IMR-90 (cell line): Measurements from ENCODE around the gene LIPH. TPM values are rescaled to one million over a fixed set of nuclear protein-coding genes. Genes with fewer than 3 reads are reported as not detected.

Experiments
- ATAC-seq: fragments of 200-7000 bp; cut with Tn5 transposase; 2 replicates; pipeline ENCODE4 v1.9.1; 2020; ENCODE audit warnings: low read depth, mild to moderate bottlenecking, moderate library complexity
- BruUV-seq: library from RNA; stranded (reverse); fragments of 400-500 nt; replicated peaks from 2 replicates; lab custom pipeline; 2021; lab: Mats Ljungman, UMichigan
- CTCF ChIA-PET: fragments of 300-600 bp; formaldehyde crosslinking; extraction: SDS; loops from one replicate; lab custom pipeline; 2021; ENCODE audit warnings: antibody characterized with exemption; lab: Yijun Ruan, JAX
- POLR2A ChIA-PET: fragments of 300-600 bp; sonication (Branson Sonifier 250); formaldehyde crosslinking; loops from one replicate; lab custom pipeline; 2022; ENCODE audit warnings: antibody characterized with exemption; ENCODE audit not compliant: unreplicated experiment; lab: Charles Lee
- DNase-seq: peaks from one replicate; pipeline ENCODE4 v3.0.0; 2013
- H2AFZ ChIP-seq: replicated peaks from 2 replicates; pipeline ENCODE3; 2013; ENCODE audit warnings: low read length, mild to moderate bottlenecking; ENCODE audit not compliant: poor library complexity
- H2AK5ac ChIP-seq: 2 replicates; pipeline ENCODE4 v1.6.1; 2013; ENCODE audit warnings: low read depth, low read length, inconsistent platforms
- H2AK9ac ChIP-seq: replicated peaks from 2 replicates; pipeline ENCODE3; 2013; ENCODE audit warnings: mild to moderate bottlenecking, low read depth, low read length, moderate library complexity; ENCODE audit not compliant: poor library complexity
- H2BK120ac ChIP-seq: 2 replicates; pipeline ENCODE4 v1.6.1; 2013; ENCODE audit warnings: low read depth, low read length, inconsistent platforms
- H2BK15ac ChIP-seq: 3 replicates; pipeline ENCODE4 v1.6.1; 2013; ENCODE audit warnings: low read depth, low read length, inconsistent platforms
- H2BK20ac ChIP-seq: 2 replicates; pipeline ENCODE4 v1.6.1; 2013; ENCODE audit warnings: low read depth, mild to moderate bottlenecking, inconsistent platforms, low read length, moderate library complexity
- H2BK5ac ChIP-seq: 2 replicates; pipeline ENCODE4 v1.6.1; 2013; ENCODE audit warnings: mild to moderate bottlenecking, low read depth, low read length, inconsistent platforms; ENCODE audit not compliant: poor library complexity, severe bottlenecking
- H3K14ac ChIP-seq: replicated peaks from 2 replicates; pipeline ENCODE4 v1.6.1; 2013; ENCODE audit warnings: low read depth, low read length, inconsistent platforms
- H3K18ac ChIP-seq: 2 replicates; pipeline ENCODE4 v1.6.1; 2013; ENCODE audit warnings: low read depth, low read length, control low read depth
- H3K23ac ChIP-seq: 2 replicates; pipeline ENCODE4 v1.6.1; 2013; ENCODE audit warnings: low read depth, low read length, inconsistent platforms
- H3K27ac ChIP-seq: 2 replicates; pipeline ENCODE4 v1.5.1; 2013; ENCODE audit warnings: mild to moderate bottlenecking, control low read depth, low read length; ENCODE audit not compliant: insufficient read depth
- H3K27me3 ChIP-seq: 2 replicates; pipeline ENCODE4 v1.6.1; 2013; ENCODE audit warnings: low read length; ENCODE audit not compliant: control insufficient read depth, insufficient read depth
- H3K36me3 ChIP-seq: 2 replicates; pipeline ENCODE4 v1.6.1; 2013; ENCODE audit warnings: low read length, mixed read lengths; ENCODE audit not compliant: control insufficient read depth, insufficient read depth
- H3K4ac ChIP-seq: 2 replicates; pipeline ENCODE4 v1.6.1; 2013; ENCODE audit warnings: low read depth, low read length, inconsistent platforms
- H3K4me1 ChIP-seq: 2 replicates; pipeline ENCODE4 v1.6.1; 2013; ENCODE audit warnings: low read length, mixed read lengths; ENCODE audit not compliant: control insufficient read depth, insufficient read depth
- H3K4me2 ChIP-seq: 2 replicates; pipeline ENCODE4 v1.6.1; 2013; ENCODE audit warnings: low read depth, mild to moderate bottlenecking, control low read depth, low read length, moderate library complexity
- H3K4me3 ChIP-seq: 2 replicates; pipeline ENCODE4 v1.5.1; 2013; ENCODE audit warnings: low read depth, mild to moderate bottlenecking, control low read depth, low read length, moderate library complexity; ENCODE audit not compliant: insufficient read depth
- H3K56ac ChIP-seq: 2 replicates; pipeline ENCODE4 v1.6.1; 2013; ENCODE audit warnings: low read length, inconsistent platforms; ENCODE audit not compliant: insufficient read depth; ENCODE audit errors: extremely low read depth
- H3K79me1 ChIP-seq, 2 experiments: 2 replicates each; pipeline ENCODE4 v1.6.1; 2013; ENCODE audit warnings: low read length in 2 of 2, inconsistent platforms in 1 of 2, low read depth in 1 of 2
- H3K9ac ChIP-seq: 2 replicates; pipeline ENCODE4 v1.6.1; 2013; ENCODE audit warnings: low read depth, low read length, control low read depth
- H3K9me1 ChIP-seq: 2 replicates; pipeline ENCODE4 v1.6.1; 2013; ENCODE audit warnings: low read length, inconsistent platforms; ENCODE audit not compliant: insufficient read depth
- H3K9me3 ChIP-seq: 2 replicates; pipeline ENCODE4 v1.6.1; 2013; ENCODE audit warnings: low read length; ENCODE audit not compliant: control insufficient read depth, insufficient read depth
- H4K20me1 ChIP-seq: 2 replicates; pipeline ENCODE4 v1.6.1; 2013; ENCODE audit warnings: low read length, inconsistent platforms; ENCODE audit not compliant: insufficient read depth
- H4K5ac ChIP-seq: 2 replicates; pipeline ENCODE4 v1.6.1; 2013; ENCODE audit warnings: mild to moderate bottlenecking, low read depth, low read length, control low read depth
- H4K8ac ChIP-seq, 2 experiments: 2 replicates each; pipeline ENCODE4 v1.6.1; 2013; ENCODE audit warnings: low read depth in 2 of 2, low read length in 2 of 2, control low read depth in 1 of 2, inconsistent platforms in 1 of 2
- H4K91ac ChIP-seq: 2 replicates; pipeline ENCODE4 v1.6.1; 2013; ENCODE audit warnings: low read depth, low read length, inconsistent platforms; ENCODE audit not compliant: insufficient read depth
- CEBPB ChIP-seq: IDR thresholded peaks from 2 replicates; pipeline ENCODE4 v1.6.1; 2012; ENCODE audit warnings: low read depth, low read length, improper control_type of control experiment
- MAFK ChIP-seq: IDR thresholded peaks from 2 replicates; pipeline ENCODE4 v1.6.1; 2012; ENCODE audit warnings: low read depth, low read length, improper control_type of control experiment
- MAZ ChIP-seq: IDR thresholded peaks from 2 replicates; pipeline ENCODE4 v1.6.1; 2012; ENCODE audit warnings: low read depth, mild to moderate bottlenecking, low read length, improper control_type of control experiment, moderate library complexity, borderline replicate concordance
- MXI1 ChIP-seq: IDR thresholded peaks from 2 replicates; pipeline ENCODE4 v1.6.1; 2012; ENCODE audit warnings: low read depth, mild to moderate bottlenecking, low read length, moderate library complexity, borderline replicate concordance
- NFE2L2 ChIP-seq: fragments of 150-350 bp; IDR thresholded peaks from 2 replicates; pipeline ENCODE4 v1.6.1; 2016; ENCODE audit warnings: low read depth, mild to moderate bottlenecking, low read length
- POLR2A ChIP-seq: IDR thresholded peaks from 2 replicates; pipeline ENCODE4 v1.6.1; 2012; ENCODE audit warnings: mild to moderate bottlenecking, low read depth, low read length
- RAD21 ChIP-seq: IDR thresholded peaks from 2 replicates; pipeline ENCODE4 v1.6.1; 2012; ENCODE audit warnings: low read length, improper control_type of control experiment
- RFX5 ChIP-seq: IDR thresholded peaks from 2 replicates; pipeline ENCODE4 v1.8.0; 2012; ENCODE audit warnings: low read depth, mild to moderate bottlenecking, low read length, moderate library complexity
- SMC3 ChIP-seq: fragments of 150-350 bp; IDR thresholded peaks from 2 replicates; pipeline ENCODE4 v1.6.1; 2016; ENCODE audit warnings: low read depth, mild to moderate bottlenecking, antibody characterized with exemption, low read length, moderate library complexity
- USF2 ChIP-seq: fragments of 150-350 bp; IDR thresholded peaks from 2 replicates; pipeline ENCODE4 v1.6.1; 2017; ENCODE audit warnings: mild to moderate bottlenecking, antibody characterized with exemption, low read length, low read depth
- WGBS, 2 experiments: methylation state at CpG; one replicate each; pipeline versions ENCODE4 v1.1.5 to v1.1.7; 2013; ENCODE audit warnings: missing lambda C conversion rate in 2 of 2; ENCODE audit not compliant: insufficient read length in 1 of 2; ENCODE audit errors: extremely low coverage in 2 of 2; 5-methylcytosine and 5-hydroxymethylcytosine counted together
- dilution Hi-C: fragments of 300-500 bp; cut with HindIII; formaldehyde crosslinking; loops from one replicate; pipeline ENCODE4 v1.14.3; 2018; ENCODE audit warnings: low sequenced_read_pairs; ENCODE audit not compliant: unreplicated experiment
- in situ Hi-C: fragments of 300-500 bp; cut with MboI; formaldehyde crosslinking; loops from 3 replicates; pipeline ENCODE4 v1.14.3; 2019; ENCODE audit warnings: low sequenced_read_pairs, inconsistent platforms, mixed read lengths
- intact Hi-C: fragments of 100-400 bp; cut with micrococcal nuclease; formaldehyde crosslinking; loops from 2 replicates; pipeline ENCODE4 v1.10.0; 2022
- polyA plus RNA-seq, 3 experiments: library from polyadenylated mRNA; depleted of rRNA; stranded (reverse); fragments of >200 nt; gene quantifications; 2 replicates each; pipeline ENCODE4 v1.2.3, GENCODE V29; 2012; ENCODE audit warnings: low replicate concordance in 1 of 3
- total RNA-seq: library from RNA; depleted of rRNA; stranded (reverse); fragments of >200 nt; gene quantifications from 2 replicates; pipeline ENCODE4 v1.2.3, GENCODE V29; 2012
- TF ChIP-seq, protein P1 (sequence below): fragments of 150-350 bp; IDR thresholded peaks from 2 replicates; pipeline ENCODE4 v1.6.1; 2016; ENCODE audit warnings: low read depth, mild to moderate bottlenecking, low read length, moderate library complexity, borderline replicate concordance

Gene LIPH
- total and polyA plus RNA-seq, 2 of the 4 experiments (the other 2 are of a cell fraction): 0.27 to 0.36 TPM

- H4K20me1 ChIP-seq: no peaks in the 10 kb centered on the region
- no TSS peak for BruUV-seq
- no peak overlapping the region for H3K23ac ChIP-seq
- no peak overlapping the region for H3K4me2 ChIP-seq
- H2AFZ ChIP-seq: no peak overlapping the region
- no peak overlapping the region for H2BK15ac ChIP-seq
- no peak overlapping the region for H2BK5ac ChIP-seq
- no peak overlapping the region for H3K27ac ChIP-seq
- ChIA-PET CTCF (interaction anchor here (0.6 to 2.3 kb wide), 9 partner anchors 9 to 144 kb away, joined by 3 to 9 read pairs (median 3); partner anchors contain the start of gene TMEM41A), POLR2A (no interaction called here)
- H2BK120ac ChIP-seq: no peak overlapping the region
- H3K56ac ChIP-seq: no peak overlapping the region
- in situ Hi-C loops (no loop called here), dilution Hi-C loops (no loop called here), intact Hi-C loops (loop anchor here (1.0 to 5.0 kb wide), 2 partner anchors 61 to 197 kb away; partner anchors contain the start of gene MAP3K13)
- WGBS, 2 experiments: 88% methylated on average over 3 of the region's 12 CpGs; no CpG with 5 or more reads in 1 of the 2 experiments
- no peak overlapping the region for H4K5ac ChIP-seq
- H4K8ac ChIP-seq: no peak overlapping the region
- no peak overlapping the region for H3K14ac ChIP-seq
- H2BK20ac ChIP-seq: no peak overlapping the region
- no peak overlapping the region for H4K91ac ChIP-seq
- H2AK5ac ChIP-seq: no peak overlapping the region
- no peaks in the 10 kb centered on the region for H3K9me3 ChIP-seq
- no peak overlapping the region for H3K18ac ChIP-seq
- H3K36me3 ChIP-seq: no peaks in the 10 kb centered on the region
- no peak overlapping the region for H3K9ac ChIP-seq
- H3K4ac ChIP-seq: no peak overlapping the region
- H3K79me1 ChIP-seq: no peaks in the 10 kb centered on the region
- peaks cover 12% of the 10 kb centered on the region for H3K27me3 ChIP-seq
- H3K4me1 ChIP-seq: peaks cover 2% of the 10 kb centered on the region; the same call in 1 of the 2 replicates
- no peak overlapping the region for H3K4me3 ChIP-seq
- ATAC-seq (no peak), DNase-seq (no peak)
- H2AK9ac ChIP-seq: no peak overlapping the region
- no peaks in the 10 kb centered on the region for H3K9me1 ChIP-seq
- TF ChIP-seq MXI1: no peak
- TF ChIP-seq RFX5: no peak
- no peak for TF ChIP-seq NFE2L2
- TF ChIP-seq RAD21: no peak
- TF ChIP-seq POLR2A: no peak
- no peak for TF ChIP-seq SMC3
- TF ChIP-seq MAZ: no peak
- TF ChIP-seq CEBPB: no peak
- no peak for TF ChIP-seq MAFK
- TF ChIP-seq, protein P1, sequence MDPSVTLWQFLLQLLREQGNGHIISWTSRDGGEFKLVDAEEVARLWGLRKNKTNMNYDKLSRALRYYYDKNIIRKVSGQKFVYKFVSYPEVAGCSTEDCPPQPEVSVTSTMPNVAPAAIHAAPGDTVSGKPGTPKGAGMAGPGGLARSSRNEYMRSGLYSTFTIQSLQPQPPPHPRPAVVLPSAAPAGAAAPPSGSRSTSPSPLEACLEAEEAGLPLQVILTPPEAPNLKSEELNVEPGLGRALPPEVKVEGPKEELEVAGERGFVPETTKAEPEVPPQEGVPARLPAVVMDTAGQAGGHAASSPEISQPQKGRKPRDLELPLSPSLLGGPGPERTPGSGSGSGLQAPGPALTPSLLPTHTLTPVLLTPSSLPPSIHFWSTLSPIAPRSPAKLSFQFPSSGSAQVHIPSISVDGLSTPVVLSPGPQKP: no peak
- TF ChIP-seq USF2: no peak
These were observed 7.3 kb upstream of the LIPH start for GRCh38 chr3:185559706-185560090.
